ENCODE measurements around the gene PPDPF.
"Not testable (repeated sequence)": the region's sequence is repeated elsewhere in the genome, so short reads cannot be mapped to it uniquely, and the experiment has no call there.

PPDPF gene

DNA sequence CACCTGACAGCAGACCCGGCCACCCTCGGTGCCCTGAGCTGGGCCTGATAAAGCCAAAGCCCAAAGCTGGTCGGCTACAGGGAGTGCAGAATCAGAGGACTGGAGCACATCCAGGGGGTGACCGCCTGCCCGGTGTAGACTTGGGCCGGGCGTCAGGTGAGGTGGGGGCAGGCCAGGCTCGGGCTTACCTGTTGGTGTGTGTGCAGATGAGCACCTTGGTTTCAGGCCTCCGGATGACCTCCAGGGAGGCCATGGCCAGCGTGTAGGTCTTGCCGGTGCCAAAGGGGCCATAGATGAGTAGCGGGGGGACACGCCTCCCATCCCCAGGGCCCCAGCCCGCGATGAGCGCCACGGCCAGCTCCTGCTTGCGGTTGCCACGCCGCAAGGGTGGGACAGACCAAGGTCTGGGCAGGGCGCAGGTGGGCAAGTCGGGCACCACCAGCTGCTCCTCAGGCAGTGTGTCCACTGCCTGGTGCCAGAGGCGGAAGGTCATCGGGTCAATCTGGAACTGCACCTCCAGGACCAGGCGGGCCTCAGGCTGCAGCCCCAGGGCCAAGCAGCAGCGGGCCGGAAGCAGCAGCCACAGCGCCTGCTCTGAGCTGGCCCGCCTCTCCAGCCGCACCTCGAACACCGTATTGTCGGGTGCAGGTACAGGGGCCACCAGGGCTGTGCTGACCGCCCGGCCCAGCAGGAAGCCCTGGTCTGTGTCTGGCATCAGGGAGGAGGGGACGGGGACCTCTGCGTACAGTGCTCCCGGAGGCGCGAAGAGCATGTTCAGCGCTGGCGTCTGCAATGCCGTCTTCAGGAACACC lies 47.8 kb downstream of the PPDPF start:
- in situ Hi-C loops (cut with MboI; ENCODE audit: low pct_unique_long_range_greater_than_20kb, low sequenced_read_pairs) = no loop called here
- DNase-seq = peak; percentile 43

DNA sequence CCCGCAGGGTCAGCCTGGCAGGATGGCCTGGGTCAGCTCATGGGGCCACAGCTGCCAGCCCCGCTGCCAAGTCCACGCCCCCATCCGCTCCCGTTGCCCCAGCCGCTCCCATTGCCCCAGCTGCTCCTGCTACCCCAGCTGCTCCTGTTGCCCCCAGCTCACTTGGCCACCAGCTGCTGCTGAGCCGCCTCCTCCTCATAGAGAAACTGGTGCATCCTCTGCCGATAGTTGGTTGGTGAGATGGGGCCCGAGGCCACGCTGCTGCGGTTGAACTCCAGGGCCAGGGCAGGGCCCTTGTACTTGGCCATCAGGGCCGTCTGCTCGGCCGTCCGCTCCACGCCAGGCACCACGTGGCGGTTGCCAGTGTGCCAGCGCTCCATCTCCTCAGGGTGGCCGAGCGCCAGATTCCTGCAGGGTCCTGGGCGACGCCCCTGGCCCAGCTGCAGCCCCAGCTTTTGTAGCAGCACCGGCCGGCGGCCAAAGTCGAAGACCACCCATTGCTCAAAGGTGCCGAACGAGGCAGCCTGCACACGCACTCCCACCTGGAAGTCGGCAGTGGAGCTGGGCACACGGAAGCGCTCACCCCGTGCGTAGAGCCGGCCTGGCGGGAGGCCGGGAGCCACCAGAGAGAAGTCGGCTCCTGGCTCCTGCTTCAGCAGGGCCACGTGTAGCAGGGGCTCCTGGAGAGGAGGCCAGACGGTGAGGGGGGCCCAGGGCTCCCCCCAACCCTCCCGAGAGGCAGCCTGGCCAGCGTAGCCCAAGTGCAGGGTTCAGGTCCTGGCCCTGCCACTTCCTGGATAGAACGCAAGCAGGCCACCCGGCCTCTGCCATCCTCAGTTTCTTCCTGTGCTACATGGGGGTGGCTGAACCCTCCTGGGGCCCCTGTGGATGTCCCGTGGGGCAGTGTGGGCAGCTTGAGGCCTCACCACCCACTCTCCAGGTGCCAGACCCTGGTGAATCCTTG lies 48.7 kb downstream of the PPDPF start:
- no peak for DNase-seq
- in situ Hi-C loops (cut with MboI; ENCODE audit: low pct_unique_long_range_greater_than_20kb, low sequenced_read_pairs) = no loop called here

DNA sequence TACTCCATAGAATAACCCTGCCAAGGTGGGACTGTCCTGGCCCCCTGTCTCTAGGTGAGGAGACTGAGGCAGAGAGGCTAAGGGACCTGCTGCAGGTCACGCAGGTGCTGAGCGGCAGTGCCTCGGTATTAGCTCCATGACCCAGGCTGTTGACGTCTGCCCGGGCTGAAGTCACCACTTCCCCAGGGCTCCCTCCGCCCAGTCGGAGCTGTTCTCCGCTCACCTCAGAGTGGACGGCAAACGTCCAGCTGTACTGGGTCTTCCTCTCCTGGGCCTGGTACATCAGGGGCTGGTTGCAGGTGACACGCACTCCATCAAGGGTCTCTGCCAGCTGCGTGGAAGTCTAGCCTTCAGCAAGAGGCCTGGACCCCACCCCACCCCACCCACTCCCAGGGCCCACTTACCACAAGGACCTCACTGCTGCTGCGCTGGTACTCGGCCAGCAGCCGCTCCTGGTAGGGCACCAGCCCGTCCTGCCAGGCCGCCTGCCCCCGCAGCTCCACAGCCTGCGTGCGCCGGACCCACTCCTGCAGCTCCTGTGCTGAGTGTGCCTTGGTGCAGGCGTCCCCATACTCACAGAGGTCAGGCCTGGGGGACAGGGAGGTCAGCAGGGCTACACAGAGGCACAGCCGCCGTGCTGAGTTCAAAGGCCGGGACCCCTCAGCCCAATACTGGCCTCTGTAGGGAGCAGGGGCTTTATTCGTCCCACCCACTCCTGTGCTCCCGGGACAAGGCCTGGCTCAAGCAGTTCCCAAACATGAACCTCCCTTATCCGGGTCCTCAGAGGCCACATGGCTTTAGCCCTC lies 49.9 kb downstream of the PPDPF start:
- no peak for DNase-seq
- in situ Hi-C loops (cut with MboI; ENCODE audit: low pct_unique_long_range_greater_than_20kb, low sequenced_read_pairs) = no loop called here

DNA sequence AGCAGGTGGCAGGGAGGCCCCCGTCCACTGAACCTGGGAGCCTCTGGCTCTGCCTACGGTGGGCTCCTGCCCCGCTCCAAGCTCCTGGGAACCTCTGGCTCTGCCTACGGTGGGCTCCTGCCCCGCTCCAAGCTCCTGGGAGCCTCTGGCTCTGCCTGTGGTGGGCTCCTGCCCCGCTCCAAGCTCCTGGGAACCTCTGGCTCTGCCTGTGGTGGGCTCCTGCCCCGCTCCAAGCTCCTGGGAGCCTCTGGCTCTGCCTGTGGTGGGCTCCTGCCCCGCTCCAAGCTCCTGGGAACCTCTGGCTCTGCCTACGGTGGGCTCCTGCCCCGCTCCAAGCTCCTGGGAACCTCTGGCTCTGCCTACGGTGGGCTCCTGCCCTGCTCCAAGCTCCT lies 50.5 kb downstream of the PPDPF start:
- DNase-seq; in situ Hi-C loops (cut with MboI; ENCODE audit: low pct_unique_long_range_greater_than_20kb, low sequenced_read_pairs): not testable (repeated sequence)

Data from KBM-7 (cell line).